ENCODE results near the gene ROCK2.

- TF ChIP-seq, protein P1, sequence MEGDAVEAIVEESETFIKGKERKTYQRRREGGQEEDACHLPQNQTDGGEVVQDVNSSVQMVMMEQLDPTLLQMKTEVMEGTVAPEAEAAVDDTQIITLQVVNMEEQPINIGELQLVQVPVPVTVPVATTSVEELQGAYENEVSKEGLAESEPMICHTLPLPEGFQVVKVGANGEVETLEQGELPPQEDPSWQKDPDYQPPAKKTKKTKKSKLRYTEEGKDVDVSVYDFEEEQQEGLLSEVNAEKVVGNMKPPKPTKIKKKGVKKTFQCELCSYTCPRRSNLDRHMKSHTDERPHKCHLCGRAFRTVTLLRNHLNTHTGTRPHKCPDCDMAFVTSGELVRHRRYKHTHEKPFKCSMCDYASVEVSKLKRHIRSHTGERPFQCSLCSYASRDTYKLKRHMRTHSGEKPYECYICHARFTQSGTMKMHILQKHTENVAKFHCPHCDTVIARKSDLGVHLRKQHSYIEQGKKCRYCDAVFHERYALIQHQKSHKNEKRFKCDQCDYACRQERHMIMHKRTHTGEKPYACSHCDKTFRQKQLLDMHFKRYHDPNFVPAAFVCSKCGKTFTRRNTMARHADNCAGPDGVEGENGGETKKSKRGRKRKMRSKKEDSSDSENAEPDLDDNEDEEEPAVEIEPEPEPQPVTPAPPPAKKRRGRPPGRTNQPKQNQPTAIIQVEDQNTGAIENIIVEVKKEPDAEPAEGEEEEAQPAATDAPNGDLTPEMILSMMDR (IDR thresholded peaks at IDR 0.05; ENCODE audit: low read depth, low read length) = no peak
- TF ChIP-seq POLR2A (IDR thresholded peaks at IDR 0.05; ENCODE audit: extremely low read depth, insufficient read length) (no peak), MYC (IDR thresholded peaks at IDR 0.05; ENCODE audit: low read depth, low read length) (no peak)
These were observed 14.7 kb downstream of the ROCK2 start for GRCh38 chr2:11329776-11330175.
